ENCODE data around the gene KTN1.

GRCh38 chr14:55568618-55569017 lies 11.4 kb upstream of the KTN1 start:
- TF ChIP-seq POLR2A (IDR thresholded peaks at IDR 0.05; ENCODE audit: low read length) = no peak
- TF ChIP-seq GATA1 (IDR thresholded peaks at IDR 0.05; ENCODE audit: low read depth, low read length) = no peak
